D721Med (cell line): Measurements from ENCODE around the gene ARPP19.
"Not testable (repeated sequence)": the region's sequence is repeated elsewhere in the genome, so short reads cannot be mapped to it uniquely, and the experiment has no call there.

Experiments used
- DNase-seq: peaks from one replicate; pipeline ENCODE4 v3.0.0; 2011; ENCODE audit warnings: low spot score; ENCODE audit not compliant: insufficient read length
- FAIRE-seq: peaks from 2 replicates; lab custom pipeline; 2011; peaks lifted over from hg19 to GRCh38; lab: Jason Lieb, UNC
- TF ChIP-seq, protein P1 (sequence below): IDR thresholded peaks from 2 replicates; pipeline ENCODE4 v1.5.1; 2012; ENCODE audit warnings: mild to moderate bottlenecking, control low read depth; ENCODE audit not compliant: insufficient read depth; ENCODE audit errors: missing control alignments

Gene ARPP19

DNA sequence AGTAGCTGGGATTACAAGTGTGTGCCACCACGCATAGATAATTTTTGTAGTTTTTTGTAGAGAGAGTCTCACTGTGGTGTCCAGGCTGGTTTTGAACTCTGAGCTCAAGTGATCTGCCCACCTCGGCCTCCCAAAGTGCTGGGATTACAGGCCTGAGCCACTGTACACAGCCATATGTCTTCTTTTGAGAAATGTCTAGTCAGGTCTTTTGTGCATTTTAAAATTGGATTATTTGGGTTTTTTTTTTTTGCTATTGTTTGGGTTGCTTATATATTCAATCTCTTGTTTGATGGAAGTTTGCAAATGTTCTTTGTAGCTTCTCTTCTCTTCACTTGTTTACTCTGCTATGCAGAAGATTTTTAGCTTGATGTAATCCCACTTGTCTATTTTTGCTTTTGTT lies 6.2 kb upstream of the ARPP19 start:
- no peak for FAIRE-seq
- TF ChIP-seq, protein P1, sequence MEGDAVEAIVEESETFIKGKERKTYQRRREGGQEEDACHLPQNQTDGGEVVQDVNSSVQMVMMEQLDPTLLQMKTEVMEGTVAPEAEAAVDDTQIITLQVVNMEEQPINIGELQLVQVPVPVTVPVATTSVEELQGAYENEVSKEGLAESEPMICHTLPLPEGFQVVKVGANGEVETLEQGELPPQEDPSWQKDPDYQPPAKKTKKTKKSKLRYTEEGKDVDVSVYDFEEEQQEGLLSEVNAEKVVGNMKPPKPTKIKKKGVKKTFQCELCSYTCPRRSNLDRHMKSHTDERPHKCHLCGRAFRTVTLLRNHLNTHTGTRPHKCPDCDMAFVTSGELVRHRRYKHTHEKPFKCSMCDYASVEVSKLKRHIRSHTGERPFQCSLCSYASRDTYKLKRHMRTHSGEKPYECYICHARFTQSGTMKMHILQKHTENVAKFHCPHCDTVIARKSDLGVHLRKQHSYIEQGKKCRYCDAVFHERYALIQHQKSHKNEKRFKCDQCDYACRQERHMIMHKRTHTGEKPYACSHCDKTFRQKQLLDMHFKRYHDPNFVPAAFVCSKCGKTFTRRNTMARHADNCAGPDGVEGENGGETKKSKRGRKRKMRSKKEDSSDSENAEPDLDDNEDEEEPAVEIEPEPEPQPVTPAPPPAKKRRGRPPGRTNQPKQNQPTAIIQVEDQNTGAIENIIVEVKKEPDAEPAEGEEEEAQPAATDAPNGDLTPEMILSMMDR = no peak
- DNase-seq = no peak

DNA sequence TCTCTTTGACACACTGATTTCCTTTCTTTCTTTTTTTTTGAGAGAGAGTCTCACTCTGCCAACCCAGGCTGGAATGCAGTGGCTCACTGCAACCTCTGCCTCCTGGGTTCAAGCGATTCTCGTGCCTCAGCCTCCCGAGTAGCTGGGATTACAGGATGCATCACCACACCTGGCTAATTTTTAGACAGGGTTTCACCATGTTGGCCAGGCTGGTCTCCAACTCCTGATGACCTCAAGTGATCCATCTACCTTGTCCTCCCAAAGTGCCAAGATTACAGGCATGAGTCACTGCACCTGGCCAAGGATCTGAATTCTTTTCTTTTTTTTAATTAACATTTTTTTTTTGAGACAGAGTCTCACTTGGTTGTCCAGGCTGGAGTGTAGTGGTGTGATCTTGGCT lies 5.8 kb upstream of the ARPP19 start:
- not testable (repeated sequence) for FAIRE-seq, DNase-seq

GRCh38 chr15:52567871-52568600 lies 794 bp downstream of the ARPP19 start:
- TF ChIP-seq, protein P1 = no peak
- FAIRE-seq = no peak
- DNase-seq = no peak

- FAIRE-seq (no peak), DNase-seq (no peak)
- TF ChIP-seq, protein P1 = no peak
These were observed 1.9 kb downstream of the ARPP19 start for GRCh38 chr15:52566889-52567288.

DNA sequence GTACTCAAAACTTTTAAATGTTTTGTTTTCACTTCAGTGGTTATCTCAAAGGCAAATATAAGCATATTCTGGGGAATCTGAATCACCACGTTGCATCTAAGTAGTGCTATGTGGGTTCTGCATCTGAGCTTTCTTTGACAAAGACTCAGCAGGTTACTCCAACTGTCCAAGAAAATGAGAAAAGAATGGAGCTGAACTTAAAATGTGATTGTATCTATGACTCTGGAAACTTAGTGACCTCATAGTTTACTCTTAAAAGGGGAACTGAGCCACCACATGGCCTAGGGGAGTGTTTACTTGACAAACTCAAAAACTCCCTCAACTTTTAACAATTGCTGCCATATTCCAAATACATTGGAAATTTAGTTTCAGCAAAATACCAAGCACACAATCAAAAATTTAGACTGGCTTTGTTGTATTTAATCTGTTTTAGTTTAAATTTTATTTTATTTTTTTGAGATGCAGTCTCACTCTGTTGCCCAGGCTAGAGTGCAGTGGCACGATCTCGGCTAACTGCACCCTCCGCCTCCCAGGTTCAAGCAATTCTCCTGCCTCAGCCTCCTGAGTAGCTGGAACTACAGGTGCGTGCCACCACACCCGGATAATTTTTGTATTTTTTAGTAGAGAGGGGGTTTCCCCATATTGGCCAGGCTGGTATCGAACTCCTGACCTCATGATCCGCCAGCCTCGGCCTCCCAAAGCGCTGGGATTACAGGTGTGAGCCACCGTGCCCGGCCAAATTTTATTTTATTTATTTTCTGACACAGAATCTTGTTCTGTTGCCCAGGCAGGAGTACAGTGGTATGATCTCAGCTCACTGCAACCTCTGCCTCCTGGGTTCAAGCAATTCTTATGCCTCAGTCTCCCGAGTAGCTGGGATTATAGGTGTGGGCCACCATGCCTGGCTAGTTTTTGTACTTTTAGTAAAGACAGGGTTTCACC lies 3.1 kb downstream of the ARPP19 start:
- not testable (repeated sequence) for FAIRE-seq, DNase-seq

DNA sequence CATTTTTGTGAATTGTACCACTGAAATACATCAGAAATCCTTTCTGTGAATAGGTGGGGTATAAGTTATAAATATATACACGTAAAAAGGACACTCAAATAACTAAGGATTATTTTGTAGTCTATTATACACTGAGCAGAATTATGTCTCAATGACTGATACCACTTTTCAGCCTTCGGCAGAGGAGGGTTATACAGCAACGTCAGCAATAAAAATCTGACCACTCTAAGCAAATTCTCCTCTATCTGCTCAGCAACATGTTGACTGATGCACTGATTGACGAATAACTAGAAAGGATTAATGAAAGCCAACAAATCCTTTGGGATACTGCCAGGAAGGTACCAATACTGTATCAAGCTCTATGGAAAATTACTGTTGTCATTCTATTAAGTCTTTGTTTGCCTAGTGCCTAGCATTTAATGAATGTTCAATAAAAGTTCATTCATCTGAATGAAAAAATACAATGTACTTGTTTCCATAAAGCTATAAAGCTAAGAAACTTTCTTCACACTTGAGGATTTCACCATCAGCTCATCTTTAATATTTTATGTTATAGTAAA lies 5.2 kb downstream of the ARPP19 start:
- no peak for DNase-seq
- no peak for FAIRE-seq
- TF ChIP-seq, protein P1 = no peak

GRCh38 chr15:52559575-52559974 lies 9.3 kb downstream of the ARPP19 start:
- DNase-seq (no peak), FAIRE-seq (no peak)
- TF ChIP-seq, protein P1 = no peak

- TF ChIP-seq, protein P1 = no peak
- FAIRE-seq (no peak), DNase-seq (no peak)
These were observed 9.8 kb downstream of the ARPP19 start for GRCh38 chr15:52559022-52559421.
